ENCODE results near the gene TAL1.
"Not testable (repeated sequence)": the region's sequence is repeated elsewhere in the genome, so short reads cannot be mapped to it uniquely, and the experiment has no call there.

The TAL1 gene

DNA sequence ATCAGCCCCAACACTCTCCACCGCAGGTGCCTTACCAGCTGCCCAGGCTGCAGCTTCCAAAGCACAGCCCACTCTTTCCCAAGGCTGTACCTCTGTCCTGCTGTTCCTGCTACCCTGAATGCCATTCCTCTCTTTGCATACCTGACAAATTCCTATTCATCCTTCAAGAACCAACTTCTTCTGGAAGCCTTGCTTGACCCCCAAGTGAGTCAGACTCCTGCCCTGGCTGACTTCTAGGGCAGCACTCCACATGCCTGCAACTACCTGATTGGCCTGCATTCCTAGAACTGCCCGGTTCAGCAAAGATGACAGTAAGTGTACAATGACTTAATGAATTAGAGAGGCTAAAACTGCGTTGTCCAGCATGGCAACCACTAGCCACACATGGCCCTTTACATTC, 21.4 kb downstream of the TAL1 start:
- DNase-seq: no peak

- no peak for DNase-seq
Observed at GRCh38 chr1:47209725-47210325, 22.2 kb downstream of the TAL1 start.

DNA sequence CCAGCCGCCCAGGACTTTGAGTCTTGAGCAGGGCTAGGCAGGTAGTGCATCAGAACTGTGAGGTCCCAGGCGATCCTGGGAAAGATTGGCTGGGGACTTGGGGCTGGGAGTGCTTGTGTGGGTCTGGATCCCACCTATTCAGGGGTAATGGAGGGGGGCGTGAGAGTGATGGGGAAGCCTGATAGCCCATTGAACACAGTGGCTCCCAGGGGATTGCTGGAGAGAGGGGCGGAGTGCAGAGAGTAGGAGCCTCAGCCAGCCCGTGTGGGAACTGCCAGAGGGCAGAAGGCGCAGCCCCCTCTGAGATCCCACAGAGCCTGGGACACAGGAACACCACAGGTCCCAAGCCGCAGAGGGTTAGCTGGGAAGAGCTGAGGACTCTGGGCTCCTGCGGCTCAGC, 22.9 kb downstream of the TAL1 start:
- no peak for DNase-seq

GRCh38 chr1:47208374-47208850, 23.6 kb downstream of the TAL1 start:
- DNase-seq: no peak

- no peak for DNase-seq
Observed at GRCh38 chr1:47207803-47208373, 24.1 kb downstream of the TAL1 start.

DNA sequence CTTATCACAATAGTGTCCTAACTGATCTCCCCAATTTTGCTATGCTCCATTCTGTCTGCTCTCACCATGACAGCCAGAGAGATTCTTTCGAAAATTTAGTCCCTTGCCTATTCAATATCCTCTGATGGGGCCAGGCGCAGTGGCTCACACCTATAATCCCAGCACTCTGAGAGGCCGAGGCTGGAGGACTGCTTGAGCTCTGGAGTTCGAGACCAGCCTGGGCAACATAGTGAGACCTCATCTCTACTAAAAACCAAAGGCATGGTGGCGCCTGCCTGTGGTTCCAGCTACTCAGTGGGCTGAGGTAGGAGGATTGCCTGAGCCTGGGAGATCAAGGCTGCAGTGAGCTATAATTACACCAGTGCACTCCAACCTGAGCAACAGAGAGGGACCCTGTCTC, 26.1 kb downstream of the TAL1 start:
- no peak for DNase-seq

DNA sequence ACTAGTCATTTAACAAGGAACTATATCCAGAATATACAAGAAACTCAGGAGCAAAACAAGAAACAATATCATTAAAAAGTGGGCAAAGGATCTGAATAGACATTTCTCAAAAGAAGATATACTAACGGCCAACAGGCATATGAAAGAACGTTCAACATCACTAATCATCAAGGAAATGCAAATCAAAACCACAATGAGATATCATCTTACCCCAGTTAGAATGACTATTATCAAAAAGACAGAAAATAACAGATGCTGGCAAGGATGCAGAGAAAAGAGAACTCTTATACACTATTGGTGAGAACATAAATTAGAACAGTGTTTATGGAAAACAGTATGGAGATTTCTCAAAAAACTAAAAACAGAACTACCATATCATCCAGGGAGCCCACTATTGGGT, 28.5 kb downstream of the TAL1 start:
- not testable (repeated sequence) for DNase-seq

GRCh38 chr1:47201179-47201578, 30.8 kb downstream of the TAL1 start:
- no peak for DNase-seq

DNA sequence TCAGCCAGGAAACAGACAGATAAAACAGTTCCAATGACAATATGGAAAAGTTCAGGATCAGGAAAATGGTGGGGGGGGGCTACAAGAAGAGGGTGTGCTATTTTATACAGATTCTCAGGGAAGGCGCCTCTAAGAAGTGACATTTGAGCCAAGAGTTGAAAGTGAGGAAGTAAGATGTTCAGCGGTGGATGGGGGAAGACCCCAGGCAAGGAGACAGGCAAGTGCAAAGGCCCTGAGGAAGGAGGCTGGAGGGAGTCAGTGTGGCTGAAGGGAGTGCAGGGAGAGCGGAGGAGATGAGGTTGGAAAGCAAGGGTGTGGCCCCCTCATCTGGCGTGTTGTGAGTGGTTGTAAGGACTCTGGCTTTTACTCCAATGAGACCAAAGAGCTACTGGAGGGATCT, 33.8 kb downstream of the TAL1 start:
- no peak for DNase-seq

GRCh38 chr1:47196622-47197021, 35.4 kb downstream of the TAL1 start:
- DNase-seq: no peak

DNA sequence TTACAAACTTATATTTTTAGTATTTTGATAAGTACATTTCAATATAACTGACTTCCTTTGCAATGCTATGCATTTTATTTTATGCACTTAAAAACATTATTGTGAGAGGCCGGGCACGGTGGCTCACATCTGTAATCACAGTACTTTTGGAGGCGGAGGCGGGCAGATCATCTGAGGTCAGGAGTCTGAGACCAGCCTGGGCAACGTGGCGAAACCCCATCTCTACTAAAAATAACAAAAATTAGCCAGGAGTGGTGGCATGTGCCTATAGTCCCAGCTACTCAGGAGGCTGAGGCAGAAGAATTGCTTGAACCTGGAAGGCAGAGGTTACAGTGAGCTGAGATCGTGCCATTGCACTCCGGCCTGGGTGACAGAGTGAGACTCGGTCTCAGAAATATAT, 36.0 kb downstream of the TAL1 start:
- DNase-seq: not testable (repeated sequence)

GRCh38 chr1:47194311-47194710, 37.7 kb downstream of the TAL1 start:
- no peak for DNase-seq

DNA sequence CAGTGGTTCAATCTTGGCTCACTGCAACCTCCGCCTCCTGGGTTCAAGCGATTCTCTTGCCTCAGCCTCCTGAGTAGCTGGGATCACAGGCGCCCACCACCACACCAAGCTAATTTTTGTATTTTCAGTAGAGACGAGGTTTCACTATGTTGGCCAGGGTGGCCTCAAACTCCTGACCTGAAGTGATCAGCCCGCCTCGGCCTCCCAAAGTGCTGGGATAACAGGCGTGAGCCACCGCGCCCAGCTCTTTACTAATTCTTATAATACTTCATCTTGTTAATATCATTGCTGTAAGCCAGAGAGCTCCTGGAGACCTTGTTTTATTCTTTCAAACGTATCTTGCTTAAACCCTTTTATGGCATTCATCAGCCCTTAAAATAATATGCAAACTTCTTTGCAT, 38.5 kb downstream of the TAL1 start:
- not testable (repeated sequence) for DNase-seq

DNA sequence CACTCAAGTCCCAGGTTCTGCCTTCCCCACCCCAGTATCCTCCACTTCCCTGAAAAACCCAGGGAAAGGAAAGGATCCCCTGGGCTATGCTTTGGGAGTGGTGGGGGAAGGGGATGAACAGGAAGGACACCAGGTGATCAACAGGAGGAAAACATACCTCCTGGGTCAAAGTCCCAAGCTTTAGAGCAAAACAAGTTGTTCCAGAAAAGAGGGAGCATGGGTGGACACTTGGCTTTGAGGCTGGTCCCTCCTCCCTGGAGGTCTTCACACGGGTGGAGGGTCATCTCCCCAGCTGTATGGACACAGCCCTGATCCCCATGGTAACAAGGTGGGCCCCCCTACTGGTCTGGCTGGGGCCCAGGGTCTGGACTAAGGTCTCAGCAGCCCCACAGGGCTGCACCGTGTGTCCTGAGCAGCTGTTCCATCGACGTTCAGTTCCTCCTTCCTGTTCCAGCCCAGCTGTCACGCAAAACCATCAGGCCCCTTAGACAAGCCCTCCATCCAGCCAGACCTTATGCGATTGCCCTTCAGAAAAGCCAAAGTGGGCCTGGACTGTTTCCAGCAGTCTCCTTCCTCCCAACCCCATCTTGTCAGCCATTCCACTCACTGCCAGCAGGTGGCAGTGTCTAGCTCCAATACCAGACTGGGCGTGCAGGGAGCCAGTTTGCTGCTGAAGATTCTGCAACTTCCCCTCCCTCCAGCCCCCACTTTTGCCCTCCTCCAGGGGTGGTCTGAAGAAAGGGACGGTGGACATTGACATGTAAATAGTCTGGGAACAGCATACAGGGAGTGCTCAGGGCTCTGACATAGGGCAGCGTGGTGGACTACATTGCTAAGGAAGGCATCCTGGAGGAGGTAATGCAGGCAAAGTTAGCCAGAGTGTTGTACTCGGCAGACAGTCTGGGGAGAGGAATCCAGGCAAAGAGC, 39.3 kb downstream of the TAL1 start:
- no peak for DNase-seq

DNA sequence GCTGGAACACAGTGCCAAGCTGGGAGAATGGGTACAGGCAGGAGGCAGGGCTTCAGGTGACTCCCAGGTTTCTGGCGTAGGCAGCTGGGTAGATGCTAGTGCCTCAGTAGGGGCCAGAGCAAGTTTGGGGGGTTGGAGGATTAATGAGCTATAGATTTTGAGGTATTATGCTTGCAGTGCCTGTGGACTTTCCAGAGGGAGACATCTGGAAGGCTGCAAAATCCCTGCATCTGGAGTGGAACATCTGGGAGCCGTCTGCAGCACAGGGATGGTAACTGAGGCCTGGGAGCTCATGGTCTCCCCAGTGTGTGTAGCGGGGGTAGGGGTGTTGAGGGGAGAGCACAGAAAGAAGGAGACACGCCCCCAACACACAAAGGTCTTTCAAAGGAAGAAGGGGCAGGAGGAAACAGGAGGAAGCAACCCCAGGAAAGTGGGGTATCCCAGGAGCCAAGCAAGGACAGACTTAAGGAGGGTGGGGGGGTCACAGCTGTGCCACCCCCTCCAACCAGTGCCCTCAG, 40.0 kb downstream of the TAL1 start:
- DNase-seq: no peak

DNA sequence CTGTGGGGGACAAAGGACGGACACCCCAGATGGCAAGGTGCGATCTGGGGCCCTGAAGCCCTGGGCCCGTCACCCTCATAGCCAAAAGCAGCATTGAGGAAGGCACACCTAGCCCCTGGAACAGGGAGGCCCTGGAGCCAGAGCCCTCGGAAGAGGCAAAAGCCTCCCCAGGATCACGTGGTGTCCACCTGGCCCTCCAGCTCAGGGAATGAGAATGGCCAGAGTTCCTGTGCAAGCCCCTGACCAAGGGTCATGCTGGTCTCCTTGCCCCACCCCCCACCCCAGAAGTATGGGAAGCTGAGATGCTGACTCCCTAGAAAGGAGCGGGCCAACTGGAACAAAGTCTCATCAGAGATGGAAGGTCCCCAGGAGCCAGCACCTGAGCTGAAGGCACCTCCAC, 41.2 kb downstream of the TAL1 start:
- no peak for DNase-seq

GRCh38 chr1:47190509-47190855, 41.5 kb downstream of the TAL1 start:
- no peak for DNase-seq

- DNase-seq: no peak
Observed at GRCh38 chr1:47189844-47190508, 42.0 kb downstream of the TAL1 start, which contains the start of gene PDZK1IP1. Gene PDZK1IP1 (minus strand): TSS chr1:47190036. CDS start chr1:47189932, 104 bp downstream.

DNA sequence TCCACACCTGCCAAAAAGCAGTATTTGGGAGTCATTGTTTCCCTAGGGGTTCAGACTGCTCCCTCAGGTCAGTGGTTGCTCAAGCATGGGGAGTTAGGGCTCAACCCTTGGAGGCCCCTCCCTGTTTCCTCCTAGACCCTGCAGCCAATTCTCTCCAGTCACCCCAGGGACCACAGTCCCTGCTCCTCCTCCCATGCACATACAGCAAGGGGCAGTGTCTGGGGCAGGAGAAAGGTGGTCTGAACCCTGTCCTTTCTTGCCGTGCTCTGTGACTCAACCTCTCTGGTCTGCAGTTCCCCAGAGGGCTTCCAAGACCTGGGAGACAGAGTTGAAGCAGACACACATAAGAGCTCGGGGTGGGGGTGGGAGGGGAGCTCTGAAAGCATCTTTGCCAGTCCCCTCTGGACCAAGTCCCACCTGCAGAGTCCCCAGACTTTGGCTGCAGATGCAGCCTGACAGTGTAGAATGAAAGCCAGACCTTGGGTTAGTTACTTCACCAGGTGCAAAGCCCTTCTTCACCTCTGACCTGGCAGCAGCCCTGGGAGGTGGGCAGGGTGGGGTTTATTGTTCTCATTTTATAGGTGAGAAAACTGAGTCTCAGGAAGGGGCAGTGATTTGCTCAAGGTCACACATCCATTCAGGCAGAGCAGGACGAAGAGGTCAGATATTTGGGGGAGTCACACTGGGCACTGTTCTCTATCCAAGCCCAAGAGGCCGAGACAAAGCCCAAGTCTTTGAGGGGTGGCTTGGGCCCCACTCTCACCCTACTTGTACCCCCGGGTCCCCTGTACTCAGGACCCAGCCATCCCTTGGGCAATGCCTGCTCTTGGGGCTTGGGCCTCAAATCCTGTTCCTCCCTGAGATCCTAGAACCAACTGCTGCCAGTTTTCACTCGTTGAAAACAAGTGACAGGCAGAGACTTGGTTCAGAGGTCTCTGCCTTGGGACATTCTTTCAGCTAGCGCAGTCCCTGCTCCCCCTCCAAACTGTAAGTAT, 42.9 kb downstream of the TAL1 start:
- no peak for DNase-seq

DNA sequence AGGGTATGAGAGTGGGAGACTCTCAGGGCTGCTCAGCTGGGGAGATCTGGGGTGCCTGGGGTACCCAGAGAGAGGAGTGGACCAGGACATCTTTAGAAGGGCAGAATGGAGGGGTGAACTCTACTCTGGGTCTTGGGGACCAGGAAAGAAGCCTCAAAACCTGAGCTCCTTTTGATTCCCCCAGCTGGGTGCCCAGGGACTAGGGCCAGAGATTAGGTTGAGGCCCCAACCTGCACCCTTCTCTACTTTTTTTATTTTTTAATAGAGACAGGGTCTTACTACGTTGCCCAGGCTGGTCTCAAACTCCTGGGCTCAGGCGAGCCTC, 44.1 kb downstream of the TAL1 start:
- no peak for DNase-seq

DNA sequence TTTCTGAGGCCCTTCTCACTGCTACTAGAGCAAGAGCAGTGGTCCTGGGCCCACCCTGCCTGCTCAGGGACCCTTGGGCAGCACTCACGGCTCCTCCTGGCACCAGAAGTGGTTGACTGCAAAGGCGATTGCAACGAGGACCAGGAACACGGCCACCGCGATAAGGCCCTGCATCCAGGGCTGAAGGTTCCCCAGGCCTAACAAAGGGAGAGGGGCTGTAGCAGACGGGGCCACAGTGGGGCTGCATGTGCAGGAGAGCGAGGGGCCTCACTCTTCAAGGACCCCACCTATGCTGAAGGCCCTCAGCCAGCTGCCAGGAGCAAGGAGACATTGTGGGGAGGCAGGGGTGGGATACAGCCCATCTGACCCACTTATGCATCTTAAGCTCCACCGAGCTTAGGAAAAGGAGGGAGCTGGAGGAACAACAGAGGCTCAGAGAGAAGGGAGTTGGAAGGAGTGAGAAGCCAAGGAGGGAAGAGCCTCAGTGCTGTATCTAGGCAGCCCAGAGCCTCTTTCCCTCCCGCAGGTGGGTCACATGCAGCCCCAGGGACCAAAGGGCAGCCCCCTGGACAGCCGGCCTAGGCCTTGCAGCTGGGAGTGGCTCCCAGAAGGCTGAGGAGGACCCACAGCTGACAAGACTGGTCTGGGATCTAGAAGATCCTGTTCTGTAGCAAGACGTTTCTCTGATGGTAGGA, 44.6 kb downstream of the TAL1 start:
- no peak for DNase-seq
